Heart right ventricle (tissue), 16 donors: ENCODE measurements around the gene HLCS. TPM values are rescaled to one million over a fixed set of nuclear protein-coding genes. Genes with fewer than 3 reads are reported as not detected.
A peak's percentile ranks its signal among the peaks of the same experiment; 100 is the strongest.

Source experiments
- ATAC-seq, 8 donors: fragments of 200-7000 bp; cut with Tn5 transposase; one replicate each; pipeline ENCODE4 v1.9.1; 2020; ENCODE audit warnings: mild to moderate bottlenecking in 8 of 8, moderate library complexity in 8 of 8, moderate number of reproducible peaks in 1 of 8
- DNase-seq, 2 donors: peaks; one replicate each; pipeline ENCODE4 v3.0.0-alpha.2; 2020
- H3K27ac ChIP-seq, 10 donors: fragments of 200-600 bp; sonication (generic) in 2 of 10; one replicate each; pipeline versions ENCODE4 v1.5.0 to v1.8.0; 2020 to 2022; ENCODE audit warnings: mild to moderate bottlenecking in 3 of 10
- H3K27me3 ChIP-seq, 7 donors: fragments of 200-600 bp; one replicate each; pipeline ENCODE4 v1.8.0; 2021 to 2022; ENCODE audit warnings: mild to moderate bottlenecking in 2 of 7
- H3K36me3 ChIP-seq, 9 donors: fragments of 200-600 bp; sonication (generic) in 1 of 9; one replicate each; pipeline versions ENCODE4 v1.5.0 to v1.8.0; 2020 to 2022; ENCODE audit warnings: mild to moderate bottlenecking in 2 of 9
- H3K4me1 ChIP-seq, 9 donors: fragments of 200-600 bp; sonication (generic) in 1 of 9; one replicate each; pipeline versions ENCODE4 v1.5.0 to v1.8.0; 2020 to 2022; ENCODE audit warnings: mild to moderate bottlenecking in 4 of 9
- H3K4me3 ChIP-seq, 10 donors: fragments of 200-600 bp; sonication (generic) in 2 of 10; one replicate each; pipeline versions ENCODE4 v1.5.0 to v1.8.0; 2020 to 2022; ENCODE audit warnings: mild to moderate bottlenecking in 7 of 10, moderate library complexity in 2 of 10
- H3K9me3 ChIP-seq, 11 donors: fragments of 200-600 bp in 10 of 11; sonication (generic) in 2 of 11; one replicate each; pipeline versions ENCODE4 v1.5.0 to v1.8.0; 2013 to 2022; ENCODE audit warnings: mild to moderate bottlenecking in 2 of 11, control low read depth in 1 of 11, moderate library complexity in 1 of 11
- WGBS, 2 donors: extraction: QIAGEN DNeasy Blood & Tissue Kit; methylation state at CpG; one replicate each; pipeline ENCODE4 v1.1.7; 2013; ENCODE audit warnings: inconsistent platforms in 1 of 2; 5-methylcytosine and 5-hydroxymethylcytosine counted together
- intact Hi-C, 10 donors: fragments of 100-400 bp; cut with DNase I; formaldehyde crosslinking; loops; one replicate each; pipeline versions ENCODE4 v1.11.1 to v1.14.2; 2022
- polyA plus RNA-seq, 2 donors: library from polyadenylated mRNA; stranded (reverse); fragments of 200-250 nt; gene quantifications; one replicate each; pipeline ENCODE4 v1.2.3, GENCODE V29; 2013
- total RNA-seq, 10 donors: library from RNA; stranded (reverse); fragmentation: NEBNext Ultra II Directional in 3 of 10; extraction: Animal tissue kit (Norgen Biotek cat#: 25700) in 3 of 10; gene quantifications; one replicate each; pipeline versions ENCODE4 v1.2.1 to v1.2.4, GENCODE V29; 2021 to 2023
- TF ChIP-seq, protein P1 (sequence below), 9 donors: fragments of 200-600 bp; sonication (generic) in 2 of 9; IDR thresholded peaks; one replicate each; pipeline versions ENCODE4 v1.5.0 to v1.8.0; 2021 to 2022; ENCODE audit warnings: antibody characterized with exemption in 9 of 9, mild to moderate bottlenecking in 5 of 9, moderate library complexity in 1 of 9
- donor health status: Arrhythmogenic right ventricular cardiomyopathy.
- donor health status: ischemic (EF 13 %, LVEDD 7.1; RV severe dilation, severe dysfunction).
- donor health status: healthy with polysubstance abuse.
- donor health status: DM: no; HTN: yes; CAD: no.
- donor health status: DM: no; HTN: no; CAD: no.
- donor health status: ischemic (EF 25% LVEDD 6.9; RV normal size, moderate dysfunction).
- donor health status: ischemic (EF 25% LVEDD 5.7; RV mildly dilated, moderate dysfunction).
- donor health status: healthy.
- donor health status: DM: yes; HTN: yes; CAD: no.
- donor health status: Ischemic cardiomyopathy.
- donor health status: ischemic (EF 35%, LVEDD 5.7; RV mildly dilated, moderate dysfunction).
- donor health status: nonischemic (EF 11% LVEDD 7.7; RV severe dilation, severe dysfunction).
- donor health status: DM: yes; HTN: yes; CAD: no.
- donor health status: PGD.
- donor health status: ischemic (EF 29% LVEDD 5.4; RV normal size, mild dysfunction).
- donor health status: nonischemic (EF 23%, LVEDD 6.1; RV moderate dilation, normal function).

HLCS gene
- total and polyA plus RNA-seq, 12 donors, result 2.0 to 9.6 (median 6.7) TPM

DNA sequence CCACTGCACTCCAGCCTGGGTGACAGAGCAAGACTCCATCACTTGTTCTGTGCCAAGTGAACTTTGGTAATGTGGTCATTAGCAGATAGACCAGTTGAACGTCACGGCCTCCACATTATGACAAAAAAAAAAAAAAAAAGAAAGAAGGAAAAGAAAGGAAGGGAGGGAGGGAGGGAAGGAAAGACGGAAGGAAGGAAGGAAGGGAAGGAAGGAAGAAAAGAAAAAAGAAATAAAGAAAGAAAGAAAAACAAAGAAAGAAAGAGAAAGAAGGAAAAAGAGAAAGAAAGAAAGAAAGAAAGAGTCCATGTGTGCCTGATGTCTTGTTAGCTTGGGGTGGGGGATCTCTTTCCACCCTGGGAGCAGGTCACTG, 222.3 kb downstream of the HLCS start:
- Histone ChIP-seq H3K27ac (no peak overlapping the region), H3K4me3 (peak overlapping the region in 1 of 10 donors; percentile 3), H3K27me3 (peaks cover 0 to 48% (median 13%) of the 10 kb centered on the region in 7 donors), H3K9me3 (no peaks in the 10 kb centered on the region), H3K4me1 (peaks cover 0 to 13% (median 9%) of the 10 kb centered on the region in 9 donors), H3K36me3 (no peaks in the 10 kb centered on the region)
- 86 to 87% methylated on average over 3 of the region's 3 CpGs for WGBS, 2 donors
- DNase-seq, result no peak
- TF ChIP-seq, protein P1, sequence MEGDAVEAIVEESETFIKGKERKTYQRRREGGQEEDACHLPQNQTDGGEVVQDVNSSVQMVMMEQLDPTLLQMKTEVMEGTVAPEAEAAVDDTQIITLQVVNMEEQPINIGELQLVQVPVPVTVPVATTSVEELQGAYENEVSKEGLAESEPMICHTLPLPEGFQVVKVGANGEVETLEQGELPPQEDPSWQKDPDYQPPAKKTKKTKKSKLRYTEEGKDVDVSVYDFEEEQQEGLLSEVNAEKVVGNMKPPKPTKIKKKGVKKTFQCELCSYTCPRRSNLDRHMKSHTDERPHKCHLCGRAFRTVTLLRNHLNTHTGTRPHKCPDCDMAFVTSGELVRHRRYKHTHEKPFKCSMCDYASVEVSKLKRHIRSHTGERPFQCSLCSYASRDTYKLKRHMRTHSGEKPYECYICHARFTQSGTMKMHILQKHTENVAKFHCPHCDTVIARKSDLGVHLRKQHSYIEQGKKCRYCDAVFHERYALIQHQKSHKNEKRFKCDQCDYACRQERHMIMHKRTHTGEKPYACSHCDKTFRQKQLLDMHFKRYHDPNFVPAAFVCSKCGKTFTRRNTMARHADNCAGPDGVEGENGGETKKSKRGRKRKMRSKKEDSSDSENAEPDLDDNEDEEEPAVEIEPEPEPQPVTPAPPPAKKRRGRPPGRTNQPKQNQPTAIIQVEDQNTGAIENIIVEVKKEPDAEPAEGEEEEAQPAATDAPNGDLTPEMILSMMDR (IDR thresholded peaks at IDR 0.05), result no peak
- intact Hi-C loops, result loop anchor here in 6 of 10 donors (5.0 to 10.0 kb wide), 5 partner anchors 101 to 183 kb away; no protein-coding TSS in a partner anchor
- no peak for ATAC-seq

DNA sequence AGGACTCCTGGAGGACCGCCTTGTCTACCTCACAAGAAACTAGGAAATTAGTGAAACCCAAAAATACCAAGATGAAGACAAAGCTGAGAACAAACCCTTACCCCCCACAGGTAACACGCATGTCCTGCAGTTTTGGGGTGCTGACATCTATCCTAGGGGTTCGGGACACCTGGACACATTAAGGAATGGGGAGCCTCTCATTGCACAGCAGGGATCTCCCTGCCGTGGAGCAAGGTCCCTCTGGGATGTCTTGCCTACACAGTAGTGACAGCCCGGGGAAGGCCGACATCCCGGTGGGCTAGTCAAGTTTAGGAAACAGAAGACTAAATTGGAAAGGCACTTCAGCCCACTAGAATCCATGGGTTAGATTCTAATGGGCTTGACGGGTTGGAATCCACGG, 223.0 kb downstream of the HLCS start:
- Histone ChIP-seq H3K9me3 (no peaks in the 10 kb centered on the region), H3K4me1 (peaks cover 0 to 13% (median 9%) of the 10 kb centered on the region in 9 donors), H3K36me3 (no peaks in the 10 kb centered on the region), H3K4me3 (no peak overlapping the region), H3K27me3 (peaks cover 0 to 41% (median 13%) of the 10 kb centered on the region in 7 donors), H3K27ac (no peak overlapping the region)
- intact Hi-C loops, result loop anchor here in 6 of 10 donors (5.0 to 10.0 kb wide), 5 partner anchors 101 to 184 kb away; no protein-coding TSS in a partner anchor
- TF ChIP-seq, protein P1 (IDR thresholded peaks at IDR 0.05), result no peak
- no peak for DNase-seq
- 91 to 95% methylated on average over 9 of the region's 9 CpGs for WGBS, 2 donors
- ATAC-seq, result no peak

DNA sequence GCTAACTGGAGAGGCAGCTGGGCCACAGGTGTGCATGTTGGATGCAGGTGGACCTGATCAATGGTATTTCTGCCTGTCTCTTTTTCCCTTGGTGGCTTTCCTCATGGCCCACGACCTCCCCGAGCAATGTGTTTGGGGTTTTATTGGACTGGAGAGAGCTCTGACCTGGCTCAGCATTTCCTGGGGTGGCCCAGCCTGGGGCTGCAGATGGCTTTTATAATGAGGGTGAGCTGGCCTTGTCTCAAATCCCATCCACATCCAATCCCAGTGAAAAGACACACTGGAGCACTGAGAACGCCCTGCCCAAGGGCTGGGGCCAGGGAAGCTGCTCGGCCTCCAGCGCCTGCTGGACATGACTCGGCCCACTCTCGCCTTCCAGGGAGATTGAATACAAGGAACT, 223.5 kb downstream of the HLCS start:
- no peak overlapping the region for H3K27ac ChIP-seq
- no peaks in the 10 kb centered on the region for H3K9me3 ChIP-seq
- TF ChIP-seq, protein P1 (IDR thresholded peaks at IDR 0.05), result no peak
- H3K4me3 ChIP-seq, result no peak overlapping the region
- 95 to 96% methylated on average over 7 of the region's 7 CpGs for WGBS, 2 donors
- peaks cover 0 to 37% (median 13%) of the 10 kb centered on the region in 7 donors for H3K27me3 ChIP-seq
- intact Hi-C loops, result loop anchor here in 6 of 10 donors (5.0 to 10.0 kb wide), 5 partner anchors 102 to 184 kb away; no protein-coding TSS in a partner anchor
- ATAC-seq (no peak), DNase-seq (no peak)
- H3K36me3 ChIP-seq, result no peaks in the 10 kb centered on the region
- H3K4me1 ChIP-seq, result peaks cover 0 to 13% (median 5%) of the 10 kb centered on the region in 9 donors

DNA sequence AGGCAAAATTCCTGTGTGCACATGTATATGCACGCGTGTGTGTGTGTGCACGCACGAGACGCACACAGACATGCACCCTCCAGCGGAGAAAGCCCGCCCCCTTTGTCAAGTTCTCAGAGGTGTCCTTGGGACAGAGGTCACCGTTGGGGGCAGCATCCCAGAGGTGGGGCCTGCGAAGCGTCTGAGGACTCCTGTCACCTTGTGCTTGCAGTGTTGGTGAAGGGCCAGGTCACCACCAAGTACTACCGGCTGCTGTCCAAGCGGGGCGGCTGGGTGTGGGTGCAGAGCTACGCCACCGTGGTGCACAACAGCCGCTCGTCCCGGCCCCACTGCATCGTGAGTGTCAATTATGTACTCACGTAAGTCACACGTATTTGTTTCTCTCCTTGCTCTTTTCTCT, 225.0 kb downstream of the HLCS start:
- Histone ChIP-seq H3K4me1 (peaks cover 0 to 7% (median 0%) of the 10 kb centered on the region in 9 donors), H3K27me3 (peaks cover 0 to 25% (median 20%) of the 10 kb centered on the region in 7 donors), H3K27ac (no peak overlapping the region), H3K4me3 (no peak overlapping the region), H3K36me3 (no peaks in the 10 kb centered on the region), H3K9me3 (no peaks in the 10 kb centered on the region)
- TF ChIP-seq, protein P1 (IDR thresholded peaks at IDR 0.05), result peak in 1 of 9 donors; percentile 3
- DNase-seq (peak in 1 of 2 donors; percentile 31), ATAC-seq (peak in 7 of 8 donors; percentile 24 to 80 (median 56))
- intact Hi-C loops, result loop anchor here in 6 of 10 donors (5.0 to 10.0 kb wide), 5 partner anchors 103 to 186 kb away; no protein-coding TSS in a partner anchor
- WGBS, 2 donors, result 75 to 83% methylated on average over 21 of the region's 21 CpGs
